ENCODE measurements around the gene TEX52. TPM values are rescaled to one million over a fixed set of nuclear protein-coding genes. Genes with fewer than 3 reads are reported as not detected.

Gene TEX52
- total and polyA plus RNA-seq, 12 donors = not detected

- no peaks in the 10 kb centered on the region for H3K27me3 ChIP-seq
- intact Hi-C loops (cut with DNase I) = no loop called here
- peak overlapping the region in 9 of 10 donors; percentile 6 to 66 (median 50) for H3K27ac ChIP-seq
- peaks cover 0 to 86% (median 50%) of the 10 kb centered on the region in 9 donors for H3K36me3 ChIP-seq
- H3K4me1 ChIP-seq = peaks cover 0 to 50% (median 30%) of the 10 kb centered on the region in 9 donors
- DNase-seq (no peak), ATAC-seq (peak in 1 of 8 donors; percentile 10)
- H3K9me3 ChIP-seq = no peaks in the 10 kb centered on the region
- no peak overlapping the region for H3K4me3 ChIP-seq
- no peak for TF ChIP-seq CTCF (IDR thresholded peaks at IDR 0.05)
- 78 to 81% methylated on average over 7 of the region's 7 CpGs for WGBS, 2 donors
Observed at GRCh38 chr12:2803635-2804392, 53.0 kb downstream of the TEX52 start.

GRCh38 chr12:2801044-2801783 is 55.6 kb downstream of the TEX52 start:
- DNase-seq = peak in 1 of 2 donors; percentile 34
- WGBS, 2 donors = 55 to 65% methylated on average over 16 of the region's 16 CpGs

GRCh38 chr12:2800046-2800570 is 56.7 kb downstream of the TEX52 start:
- Histone ChIP-seq H3K27me3 (no peaks in the 10 kb centered on the region), H3K4me3 (no peak overlapping the region), H3K27ac (peak overlapping the region in 1 of 10 donors; percentile 3), H3K9me3 (no peaks in the 10 kb centered on the region), H3K4me1 (peaks cover 12 to 61% (median 53%) of the 10 kb centered on the region in 9 donors), H3K36me3 (peaks cover 0 to 83% (median 50%) of the 10 kb centered on the region in 9 donors)
- intact Hi-C loops (cut with DNase I) = no loop called here
- ATAC-seq = no peak
- TF ChIP-seq CTCF (IDR thresholded peaks at IDR 0.05) = no peak
- no peak for DNase-seq
- WGBS, 2 donors = 93% methylated on average over 3 of the region's 3 CpGs

More at GRCh38 chr12:2801044-2801783, 55.6 kb downstream of the TEX52 start:
- no peaks in the 10 kb centered on the region for H3K27me3 ChIP-seq
- H3K4me3 ChIP-seq = no peak overlapping the region
- no peak for ATAC-seq
- peaks cover 9 to 66% (median 52%) of the 10 kb centered on the region in 9 donors for H3K4me1 ChIP-seq
- intact Hi-C loops (cut with DNase I) = no loop called here
- H3K9me3 ChIP-seq = no peaks in the 10 kb centered on the region
- H3K27ac ChIP-seq = peak overlapping the region in 2 of 10 donors; percentile 17
- peaks cover 0 to 93% (median 50%) of the 10 kb centered on the region in 9 donors for H3K36me3 ChIP-seq
- no peak for TF ChIP-seq CTCF (IDR thresholded peaks at IDR 0.05)

Other genes starting within 250 kb of the TEX52 start
- 10 to 100 TPM; 26.7 to 65.8 (median 49.1) TPM for gene FKBP4, start 62.1 kb downstream of the TEX52 start, total RNA-seq
- 10 to 100 TPM; 18.7 to 54.4 TPM for gene FKBP4, start 62.1 kb downstream of the TEX52 start, polyA plus RNA-seq
- gene ITFG2, start 44.4 kb downstream of the TEX52 start, total RNA-seq = 10 to 100 TPM; 10.9 to 20.4 (median 13.3) TPM
- gene ITFG2, start 44.4 kb downstream of the TEX52 start, polyA plus RNA-seq = 10 to 100 TPM; 10.4 to 30.3 TPM
- gene NRIP2, start 22.0 kb downstream of the TEX52 start, total RNA-seq = 1 to 10 TPM; 1.4 to 3.6 (median 2.5) TPM
- 1 to 10 TPM; 2.3 to 4.0 TPM for gene NRIP2, start 22.0 kb downstream of the TEX52 start, polyA plus RNA-seq
- 10 to 100 TPM in 1 of 10 donors, 1 to 10 TPM in 3, under 1 TPM in 5, not detected in 1; 0.19 to 10.9 (median 0.89) TPM for gene FOXM1, start 20.1 kb upstream of the TEX52 start, total RNA-seq
- under 1 TPM; 0.14 to 0.44 TPM for gene FOXM1, start 20.1 kb upstream of the TEX52 start, polyA plus RNA-seq
- 10 to 100 TPM in 2 of 10 donors, 1 to 10 TPM in 8; 3.7 to 10.9 (median 7.1) TPM for gene RHNO1, start 20.2 kb upstream of the TEX52 start, total RNA-seq
- 1 to 10 TPM; 2.5 to 5.3 TPM for gene RHNO1, start 20.2 kb upstream of the TEX52 start, polyA plus RNA-seq
- 1 to 10 TPM; 4.0 to 7.3 (median 4.6) TPM for gene TULP3, start 33.9 kb upstream of the TEX52 start, total RNA-seq
- 1 to 10 TPM; 5.0 to 5.9 TPM for gene TULP3, start 33.9 kb upstream of the TEX52 start, polyA plus RNA-seq
- gene TEAD4, start 102.4 kb upstream of the TEX52 start, total RNA-seq = 10 to 100 TPM in 6 of 10 donors, 1 to 10 TPM in 4; 4.7 to 37.5 (median 11.4) TPM
- 10 to 100 TPM in 1 of 2 donors, 1 to 10 TPM in 1; 7.6 to 45.6 TPM for gene TEAD4, start 102.4 kb upstream of the TEX52 start, polyA plus RNA-seq
- 100 to 1,000 TPM; 105 to 401 (median 299) TPM for gene TSPAN9, start 220.3 kb upstream of the TEX52 start, total RNA-seq
- 10 to 100 TPM; 63.0 to 83.9 TPM for gene TSPAN9, start 220.3 kb upstream of the TEX52 start, polyA plus RNA-seq

Measured in heart right ventricle (tissue), 16 donors.